Measurements from ENCODE around the gene HPSE2.
"Not testable (repeated sequence)": the region's sequence is repeated elsewhere in the genome, so short reads cannot be mapped to it uniquely, and the experiment has no call there.

Gene HPSE2

GRCh38 chr10:98538472-98538871, 697.2 kb downstream of the HPSE2 start:
- no peak for DNase-seq

DNA sequence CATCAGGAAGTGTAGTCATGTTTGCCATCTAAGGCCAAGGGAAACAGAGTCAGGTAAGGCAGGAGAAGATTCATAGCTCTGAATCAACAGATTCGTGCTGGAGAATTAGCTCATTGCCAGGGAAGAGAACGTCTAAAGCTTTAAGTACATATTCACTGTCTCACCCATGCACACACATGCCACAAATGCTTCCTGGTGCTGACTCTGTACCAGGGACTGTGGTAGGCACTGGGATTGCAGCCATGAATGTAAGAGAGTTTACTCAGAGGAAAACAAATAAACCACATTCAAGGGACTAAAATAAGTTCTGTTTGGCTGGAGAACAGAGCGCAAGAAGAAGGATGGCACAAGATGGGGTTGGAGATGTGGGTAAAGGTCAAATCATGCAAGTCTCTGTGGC, 699.1 kb downstream of the HPSE2 start:
- no peak for DNase-seq

DNA sequence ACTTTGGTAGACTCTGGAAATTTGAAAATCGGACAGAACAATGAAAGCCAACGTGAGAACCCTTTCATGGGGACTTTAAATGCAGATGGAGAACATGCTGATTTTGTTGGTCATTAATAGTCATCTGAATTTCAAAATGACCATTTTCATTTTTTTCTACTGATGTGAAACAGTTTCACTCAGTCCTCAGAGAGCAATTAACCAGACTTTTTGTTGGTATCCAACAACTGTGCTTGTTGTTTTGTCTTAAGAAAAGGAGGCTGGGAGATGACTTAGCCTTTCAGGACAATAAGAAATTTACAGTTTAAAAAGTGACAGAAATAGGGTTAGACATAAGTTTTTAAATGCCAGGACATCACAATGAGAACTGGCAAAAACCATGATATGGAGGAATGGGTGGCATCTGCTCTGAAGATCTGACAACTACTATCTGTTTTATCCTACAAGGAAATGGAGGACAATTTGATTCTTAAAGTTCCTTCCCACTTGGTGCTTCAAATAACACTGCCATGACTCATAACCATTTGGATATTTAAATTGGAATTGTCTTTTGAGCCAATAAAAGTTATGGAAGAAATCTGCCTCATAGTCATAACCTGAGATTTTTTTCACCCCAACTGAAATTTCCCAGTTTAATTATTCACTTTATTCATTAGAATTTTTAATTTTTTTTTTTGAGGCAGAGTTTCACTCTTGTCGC, 701.8 kb downstream of the HPSE2 start:
- peak; percentile 13 for DNase-seq

DNA sequence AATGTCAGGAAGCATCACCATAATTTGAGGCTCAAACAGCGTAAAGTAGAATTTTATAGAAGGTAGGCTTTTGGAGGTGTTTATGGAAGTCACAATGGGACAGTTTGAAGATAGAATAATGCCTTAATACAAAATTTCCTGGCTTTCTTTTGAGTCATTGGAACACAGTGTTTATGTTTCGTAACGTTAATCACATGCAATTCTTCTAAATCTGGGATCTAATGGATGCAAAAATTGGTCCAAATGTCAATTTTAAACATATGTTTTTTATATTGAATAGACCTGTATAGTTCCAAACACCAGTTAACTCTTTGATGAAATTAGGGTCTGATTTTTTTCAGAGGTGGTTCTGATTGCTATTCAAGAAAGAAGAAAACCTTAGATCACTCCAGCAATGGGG, 702.4 kb downstream of the HPSE2 start:
- no peak for DNase-seq

DNA sequence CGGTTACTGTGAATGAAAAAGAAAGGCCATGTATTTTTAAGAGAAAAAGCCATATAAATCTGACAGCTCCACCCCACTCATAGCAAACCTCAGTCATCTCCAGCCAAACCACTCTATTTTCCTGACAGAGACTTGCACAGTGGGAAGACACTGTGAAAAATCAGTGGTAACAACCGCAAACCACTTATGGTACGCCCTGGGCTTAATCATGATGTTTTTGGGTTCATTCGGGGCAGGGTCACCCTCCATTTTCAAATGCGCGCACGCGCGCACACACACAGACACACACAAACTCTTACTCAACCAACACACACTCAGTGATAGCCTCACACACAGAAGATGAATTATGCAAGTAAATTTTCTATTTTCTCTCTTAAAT, 706.9 kb downstream of the HPSE2 start:
- no peak for DNase-seq

DNA sequence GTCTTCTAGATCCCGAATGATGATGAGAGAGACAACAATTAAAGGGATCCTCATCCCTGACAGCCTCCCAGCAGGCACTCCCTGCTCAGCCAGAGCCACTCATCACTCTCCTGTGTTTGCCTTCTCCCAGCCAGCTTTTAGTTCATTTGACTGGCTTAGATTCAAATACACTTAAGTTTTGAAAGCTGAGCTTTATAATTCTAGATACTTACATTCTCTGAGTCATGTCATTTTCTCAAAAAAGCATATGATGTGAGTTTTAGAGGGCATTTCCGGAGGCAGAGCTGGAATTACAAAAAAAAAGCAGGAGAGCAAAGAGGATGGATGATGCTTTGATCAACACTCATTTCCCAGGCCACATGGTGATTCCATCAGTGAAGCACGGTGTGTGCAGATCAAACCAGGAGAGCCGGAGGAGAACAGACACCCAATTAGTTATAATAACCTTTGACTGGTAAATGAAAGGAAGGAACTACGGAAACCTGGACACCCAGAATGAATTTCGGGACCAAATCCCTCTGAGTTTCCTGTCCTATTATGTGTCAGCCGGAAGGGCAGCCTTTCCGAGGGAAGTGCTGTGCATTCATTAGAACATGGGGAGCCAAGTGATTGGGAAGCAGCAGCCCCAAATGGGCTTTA, 707.4 kb downstream of the HPSE2 start:
- DNase-seq: peak; percentile 39

- DNase-seq: no peak
Observed at GRCh38 chr10:98525969-98526368, 709.7 kb downstream of the HPSE2 start.

DNA sequence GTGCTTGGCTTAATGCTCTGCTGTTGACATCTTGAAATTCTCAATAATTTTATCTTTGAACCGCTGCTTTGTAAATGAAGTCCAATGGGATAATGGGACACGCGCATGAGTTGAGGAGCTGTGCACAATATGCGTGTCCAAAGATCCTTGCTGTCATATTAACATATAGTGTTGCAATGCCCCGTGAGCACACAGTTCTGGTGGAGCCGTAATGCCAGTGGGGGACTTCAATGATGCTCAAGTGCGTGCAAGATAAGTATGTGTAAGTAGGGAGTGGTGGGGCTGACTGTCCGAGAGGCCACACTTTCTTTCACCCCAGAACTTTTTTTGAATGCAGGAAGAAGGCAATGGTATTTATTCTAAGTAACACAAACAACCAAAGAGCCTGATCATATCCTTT, 711.5 kb downstream of the HPSE2 start:
- DNase-seq: no peak

DNA sequence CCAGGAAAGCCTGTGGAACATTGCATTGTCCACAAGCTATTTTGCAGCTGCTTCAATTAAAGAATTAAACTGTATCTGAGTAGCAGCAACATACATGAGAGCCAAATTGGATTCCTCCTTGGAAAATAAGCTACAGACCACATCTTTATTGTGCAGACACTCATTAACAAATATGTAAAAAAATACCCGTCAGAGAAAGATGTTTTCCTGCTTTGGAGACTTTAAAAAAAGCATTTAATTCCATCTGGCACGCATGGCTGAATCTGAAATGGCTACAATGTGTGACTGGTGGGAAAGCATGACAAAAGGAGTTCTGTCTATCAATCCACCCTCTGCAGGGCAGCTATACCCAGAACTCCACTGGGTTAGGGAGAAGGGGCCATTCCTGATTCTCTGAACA, 715.8 kb downstream of the HPSE2 start:
- no peak for DNase-seq

DNA sequence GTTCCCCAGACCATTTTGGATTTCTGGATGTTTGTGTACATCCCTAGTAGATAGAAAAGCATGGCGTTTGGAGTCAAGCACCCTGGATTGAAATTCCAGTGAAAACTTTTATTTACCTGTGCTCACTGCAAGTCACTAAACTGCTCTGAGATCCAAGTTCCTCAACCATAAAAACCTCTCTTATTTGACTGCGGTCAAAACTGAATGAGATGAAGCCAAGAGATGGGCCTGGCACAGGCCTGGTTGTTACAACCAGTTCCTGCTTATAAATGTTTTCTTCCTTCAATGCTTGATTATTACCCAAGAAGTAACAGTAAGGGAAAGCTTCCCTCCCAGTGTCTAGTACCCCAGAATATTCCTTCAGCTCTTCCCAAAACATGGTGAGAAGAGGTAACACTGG, 718.0 kb downstream of the HPSE2 start:
- no peak for DNase-seq

- DNase-seq: no peak
Observed at GRCh38 chr10:98516352-98516751, 719.3 kb downstream of the HPSE2 start.

DNA sequence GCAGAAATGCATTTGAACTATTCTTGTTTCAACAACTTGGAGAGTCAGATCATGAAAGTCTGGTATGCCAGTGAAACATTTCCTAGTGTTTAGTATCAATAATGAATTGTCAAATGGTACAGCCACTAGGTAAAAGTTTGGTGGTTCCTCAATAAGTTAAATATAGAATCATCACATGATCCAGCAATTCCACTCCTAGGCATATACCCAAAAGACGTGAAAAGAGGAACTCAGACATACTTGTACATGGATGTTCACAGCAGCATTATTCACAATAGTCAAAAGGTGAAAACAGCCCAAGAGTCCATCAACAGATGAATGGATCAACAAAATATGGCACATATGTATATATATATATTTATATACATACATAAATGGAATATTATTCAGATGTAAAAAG, 721.9 kb downstream of the HPSE2 start:
- DNase-seq: no peak

DNA sequence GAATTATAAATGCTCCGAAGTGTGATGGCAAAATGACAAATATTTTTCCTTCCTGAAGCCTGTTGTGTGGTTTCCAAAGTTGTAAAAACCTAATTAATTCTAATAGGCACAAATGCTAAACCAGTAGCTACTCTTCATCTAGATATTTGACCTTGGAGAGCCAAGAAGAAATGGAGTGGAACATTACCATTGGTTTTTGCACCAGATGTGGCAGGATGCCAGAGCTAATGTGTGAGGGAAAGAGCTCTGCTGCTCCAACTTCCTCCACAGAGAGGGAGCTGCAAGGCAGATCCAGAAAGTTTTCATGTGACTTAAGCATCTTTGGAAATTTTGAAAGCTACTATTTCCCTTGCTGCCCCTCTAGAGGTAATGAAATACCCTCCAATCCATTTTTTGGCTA, 723.8 kb downstream of the HPSE2 start:
- DNase-seq: no peak

GRCh38 chr10:98510412-98510995, 725.1 kb downstream of the HPSE2 start:
- DNase-seq: no peak

DNA sequence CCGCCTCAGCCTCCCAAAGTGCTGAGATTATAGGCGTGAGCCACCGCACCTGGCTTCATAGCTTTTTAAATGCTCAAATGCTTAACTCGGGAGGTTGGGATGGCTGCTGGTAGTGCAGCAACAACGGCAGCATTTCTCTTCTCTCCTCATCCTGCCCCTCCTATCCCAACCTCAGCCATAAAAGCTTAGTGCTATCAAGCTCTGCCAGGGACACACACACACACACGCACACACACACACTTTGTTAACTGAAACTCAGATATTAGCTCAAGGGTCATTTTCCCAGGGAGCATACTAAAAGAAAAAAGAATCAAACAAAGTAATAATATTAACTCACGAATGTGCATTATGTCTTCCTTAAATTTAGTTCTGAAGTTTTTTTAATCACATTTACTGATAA, 725.9 kb downstream of the HPSE2 start:
- DNase-seq: no peak

DNA sequence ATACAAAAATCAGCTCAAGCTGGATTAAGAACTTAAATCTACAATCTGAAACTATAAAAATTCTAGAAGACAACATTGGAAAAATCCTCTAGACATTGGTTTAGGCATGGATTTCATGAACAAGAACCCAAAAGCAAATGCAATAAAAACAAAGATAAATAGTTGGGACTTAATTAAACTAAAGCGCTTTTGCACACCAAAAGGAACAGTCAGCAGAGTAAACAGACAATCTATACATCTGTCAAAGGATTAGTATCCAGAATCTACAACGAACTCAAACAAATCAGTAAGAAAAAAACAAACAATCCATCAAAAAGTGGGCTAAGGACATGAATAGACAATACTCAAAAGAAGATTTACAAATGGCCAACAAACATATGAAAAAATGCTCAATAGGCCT, 733.1 kb downstream of the HPSE2 start:
- DNase-seq: not testable (repeated sequence)

- no peak for DNase-seq
Observed at GRCh38 chr10:98492763-98493162, 742.9 kb downstream of the HPSE2 start.

DNA sequence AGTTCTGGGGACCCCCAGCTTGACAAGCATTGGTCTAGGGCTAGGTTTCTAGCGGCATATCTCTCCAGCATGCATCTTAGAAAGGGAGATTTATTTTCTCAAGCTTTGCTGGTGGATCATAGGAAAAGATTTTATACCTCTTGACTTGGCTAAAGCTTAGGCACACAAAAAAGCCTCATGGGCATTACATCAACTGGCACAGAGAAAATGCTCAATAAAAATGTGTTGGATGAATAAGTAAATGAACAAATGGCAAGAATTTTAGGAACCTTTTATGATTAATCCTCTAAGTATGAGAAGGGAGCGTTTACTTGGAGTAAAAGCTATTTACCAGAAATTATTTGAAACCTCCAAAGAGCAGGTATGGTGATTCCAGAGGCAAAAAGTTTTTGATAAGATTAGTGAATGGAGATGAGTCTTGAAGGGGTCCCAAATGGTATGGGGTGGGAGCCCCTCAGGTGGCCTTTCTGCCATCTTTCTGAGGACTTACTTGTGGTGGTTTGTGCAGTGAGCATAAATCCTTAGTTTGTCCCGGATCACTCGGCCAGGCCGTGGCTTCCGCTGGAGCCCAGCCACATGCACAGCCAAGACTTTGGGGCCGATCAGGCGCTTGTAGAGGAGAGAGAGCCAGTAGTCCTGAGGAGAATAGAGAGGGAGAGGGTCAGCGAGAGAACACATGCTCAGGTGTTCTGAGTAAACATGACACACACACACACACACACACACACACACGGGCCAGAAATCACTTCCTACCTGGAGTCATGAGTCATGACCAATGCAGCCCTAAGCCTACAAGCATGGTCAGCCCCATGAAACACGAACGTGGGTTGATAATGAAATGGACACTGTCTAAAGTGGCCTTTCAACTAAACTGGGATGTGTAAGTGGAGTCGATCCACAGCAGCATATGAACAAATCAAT, 745.8 kb downstream of the HPSE2 start:
- DNase-seq: no peak

DNA sequence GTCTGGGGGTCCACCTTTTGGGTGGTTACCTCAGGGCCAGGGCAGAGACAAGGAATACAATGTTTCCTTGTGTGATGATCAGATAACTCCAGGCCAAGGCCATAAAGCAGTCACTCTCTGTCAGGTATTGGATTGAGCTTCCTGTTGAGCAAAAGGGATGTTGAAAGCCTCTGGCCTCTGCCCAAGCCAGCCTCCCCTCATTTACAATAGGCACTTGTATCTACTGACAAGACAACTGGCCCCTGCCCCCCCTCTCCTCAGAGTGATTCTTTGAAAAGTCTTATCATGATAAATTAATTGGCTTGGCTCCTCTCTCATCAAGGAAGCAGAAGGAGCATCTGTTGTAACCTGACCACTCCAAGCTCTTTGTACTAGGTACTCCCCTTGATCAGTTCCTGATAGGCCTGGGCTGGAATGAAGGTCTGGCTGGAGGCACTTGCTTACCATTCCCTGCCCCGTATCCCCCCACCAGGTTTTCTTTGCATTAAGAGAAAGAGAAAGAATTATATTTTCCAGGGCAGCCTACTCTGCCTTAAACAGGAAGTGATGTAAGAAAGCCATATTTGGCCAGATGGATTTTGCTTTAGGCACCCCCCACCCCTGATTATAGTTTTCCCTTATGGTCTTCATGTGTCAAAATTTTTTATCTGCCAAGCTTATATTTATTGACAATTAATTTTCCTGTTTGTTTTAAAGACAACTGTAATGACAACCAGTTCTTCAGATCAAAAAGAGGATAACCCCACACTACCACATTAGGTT, 746.8 kb downstream of the HPSE2 start:
- no peak for DNase-seq

DNA sequence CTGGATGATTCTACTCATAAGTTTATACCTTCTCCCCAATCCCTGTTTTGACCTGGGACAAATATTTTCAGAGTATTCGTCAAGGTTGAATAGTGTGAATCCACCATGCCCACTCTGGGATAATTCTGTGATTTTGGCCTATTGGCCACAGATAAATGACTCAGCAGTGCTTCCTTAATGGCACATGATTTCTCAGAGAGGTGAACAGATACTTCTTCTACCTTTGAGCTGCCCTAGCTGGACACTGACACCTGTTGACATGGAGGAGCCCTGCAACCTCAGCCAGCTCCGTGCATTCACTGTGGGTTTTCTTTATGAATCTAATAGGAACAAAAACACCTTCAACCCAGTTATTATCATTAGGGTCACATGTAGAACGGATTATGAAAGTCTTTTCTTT, 748.0 kb downstream of the HPSE2 start:
- no peak for DNase-seq

GRCh38 chr10:98486421-98486820, 749.2 kb downstream of the HPSE2 start:
- DNase-seq: peak; percentile 43

DNA sequence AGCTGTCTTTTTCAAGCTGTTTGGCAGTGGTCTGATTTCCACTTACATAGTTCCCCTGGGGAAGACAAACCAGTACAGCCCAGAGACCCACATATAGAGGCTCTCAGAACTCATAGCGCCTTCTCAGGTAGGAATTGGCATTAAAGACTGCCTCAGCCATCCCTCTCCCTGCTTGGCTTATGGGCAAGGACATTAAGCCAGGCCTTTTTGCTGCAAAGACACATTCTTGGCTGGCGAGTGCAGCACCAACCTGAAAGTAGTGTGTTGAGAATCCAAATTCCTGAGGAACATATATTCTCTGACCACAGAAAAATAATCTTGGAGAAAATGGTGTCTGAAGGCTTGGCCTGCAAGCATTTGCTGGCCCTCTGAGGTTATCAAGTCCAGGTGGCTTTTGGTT, 749.7 kb downstream of the HPSE2 start:
- peak; percentile 9 for DNase-seq

DNA sequence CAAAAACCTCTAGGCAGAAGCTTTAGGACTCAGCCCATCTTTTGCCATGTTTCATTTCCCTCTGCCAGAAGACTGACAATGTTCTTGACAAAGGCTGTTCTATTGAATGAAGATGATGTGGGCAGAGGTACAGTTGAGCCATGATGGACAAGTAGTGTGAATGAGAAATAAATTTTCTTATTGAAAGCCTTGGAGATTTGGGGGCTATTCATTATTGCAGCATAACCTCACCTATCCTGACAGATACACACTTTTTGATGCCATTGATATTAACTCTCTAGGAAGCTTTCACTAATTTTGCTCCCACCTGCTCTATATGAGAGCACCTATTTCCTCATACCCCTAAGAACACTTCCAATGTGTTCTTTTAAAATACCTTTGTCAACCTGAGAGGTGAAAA, 752.0 kb downstream of the HPSE2 start:
- no peak for DNase-seq
